GM10847 (cell line): ENCODE data around the gene GAS7.

Experiments
- POLR2A ChIP-seq: IDR thresholded peaks from 2 replicates; pipeline ENCODE4 v1.6.1; 2011; ENCODE audit not compliant: insufficient read length; ENCODE audit errors: extremely low read depth

Gene GAS7

GRCh38 chr17:9998060-9998459, 200.3 kb downstream of the GAS7 start:
- TF ChIP-seq POLR2A: no peak

- no peak for TF ChIP-seq POLR2A
Measured at GRCh38 chr17:9994761-9995160, 203.6 kb downstream of the GAS7 start.

GRCh38 chr17:9991796-9992195, 206.6 kb downstream of the GAS7 start:
- no peak for TF ChIP-seq POLR2A

- TF ChIP-seq POLR2A: no peak
Measured at GRCh38 chr17:9991351-9991750, 207.1 kb downstream of the GAS7 start.

GRCh38 chr17:9987779-9988585, 210.4 kb downstream of the GAS7 start:
- no peak for TF ChIP-seq POLR2A

- no peak for TF ChIP-seq POLR2A
Measured at GRCh38 chr17:9986754-9987382, 211.5 kb downstream of the GAS7 start.

GRCh38 chr17:9985646-9986045, 212.8 kb downstream of the GAS7 start:
- no peak for TF ChIP-seq POLR2A

GRCh38 chr17:9984768-9985167, 213.6 kb downstream of the GAS7 start:
- no peak for TF ChIP-seq POLR2A

GRCh38 chr17:9982159-9982558, 216.2 kb downstream of the GAS7 start:
- TF ChIP-seq POLR2A: no peak

- TF ChIP-seq POLR2A: no peak
Measured at GRCh38 chr17:9981344-9981915, 217.0 kb downstream of the GAS7 start.

- no peak for TF ChIP-seq POLR2A
Measured at GRCh38 chr17:9979463-9979995, 218.9 kb downstream of the GAS7 start.

GRCh38 chr17:9977180-9977575, 221.2 kb downstream of the GAS7 start:
- TF ChIP-seq POLR2A: no peak

GRCh38 chr17:9976283-9977179, 221.9 kb downstream of the GAS7 start:
- TF ChIP-seq POLR2A: no peak

GRCh38 chr17:9974448-9975381, 223.7 kb downstream of the GAS7 start:
- TF ChIP-seq POLR2A: no peak
